ENCODE results near the gene SLC16A4.
"Not testable (repeated sequence)": the region's sequence is repeated elsewhere in the genome, so short reads cannot be mapped to it uniquely, and the experiment has no call there.

The SLC16A4 gene

GRCh38 chr1:110407260-110408210, 16.7 kb upstream of the SLC16A4 start, which contains the start of gene LAMTOR5:
TSS of gene LAMTOR5 (minus strand) at chr1:110407694. CDS start at chr1:110407620, 74 bp downstream.
- DNase-seq = peak; percentile 26

GRCh38 chr1:110406407-110406806, 15.6 kb upstream of the SLC16A4 start:
- DNase-seq = not testable (repeated sequence)

- no peak for DNase-seq
These were observed 13.6 kb upstream of the SLC16A4 start for GRCh38 chr1:110404401-110404800.

GRCh38 chr1:110403805-110404204, 13.0 kb upstream of the SLC16A4 start:
- no peak for DNase-seq

- not testable (repeated sequence) for DNase-seq
These were observed 5.6 kb upstream of the SLC16A4 start for GRCh38 chr1:110396259-110396958.

- DNase-seq = no peak
These were observed 3.6 kb upstream of the SLC16A4 start for GRCh38 chr1:110394493-110394820.

GRCh38 chr1:110393691-110394492, 3.1 kb upstream of the SLC16A4 start:
- DNase-seq = no peak

GRCh38 chr1:110393286-110393685, 2.5 kb upstream of the SLC16A4 start:
- no peak for DNase-seq

- no peak for DNase-seq
These were observed 730 bp downstream of the SLC16A4 start for GRCh38 chr1:110390096-110390495.

- no peak for DNase-seq
These were observed 3.6 kb downstream of the SLC16A4 start for GRCh38 chr1:110387048-110387754.

GRCh38 chr1:110385369-110385768, 5.5 kb downstream of the SLC16A4 start:
- no peak for DNase-seq

- no peak for DNase-seq
These were observed 6.1 kb downstream of the SLC16A4 start for GRCh38 chr1:110384581-110385321.

- no peak for DNase-seq
These were observed 7.4 kb downstream of the SLC16A4 start for GRCh38 chr1:110383251-110383990.

GRCh38 chr1:110380672-110381283, 10.0 kb downstream of the SLC16A4 start:
- no peak for DNase-seq

GRCh38 chr1:110375490-110375889, 15.3 kb downstream of the SLC16A4 start:
- no peak for DNase-seq

- no peak for DNase-seq
These were observed 20.0 kb downstream of the SLC16A4 start for GRCh38 chr1:110370827-110371226.

GRCh38 chr1:110364221-110364620, 26.6 kb downstream of the SLC16A4 start:
- DNase-seq = no peak

GRCh38 chr1:110361856-110362255, 29.0 kb downstream of the SLC16A4 start:
- no peak for DNase-seq

GRCh38 chr1:110360431-110360830, 30.4 kb downstream of the SLC16A4 start:
- DNase-seq = no peak

GRCh38 chr1:110356379-110356778, 34.4 kb downstream of the SLC16A4 start:
- DNase-seq = no peak

GRCh38 chr1:110355321-110355720, 35.5 kb downstream of the SLC16A4 start:
- DNase-seq = no peak
